ENCODE measurements around the gene NT5M.

NT5M gene

DNA sequence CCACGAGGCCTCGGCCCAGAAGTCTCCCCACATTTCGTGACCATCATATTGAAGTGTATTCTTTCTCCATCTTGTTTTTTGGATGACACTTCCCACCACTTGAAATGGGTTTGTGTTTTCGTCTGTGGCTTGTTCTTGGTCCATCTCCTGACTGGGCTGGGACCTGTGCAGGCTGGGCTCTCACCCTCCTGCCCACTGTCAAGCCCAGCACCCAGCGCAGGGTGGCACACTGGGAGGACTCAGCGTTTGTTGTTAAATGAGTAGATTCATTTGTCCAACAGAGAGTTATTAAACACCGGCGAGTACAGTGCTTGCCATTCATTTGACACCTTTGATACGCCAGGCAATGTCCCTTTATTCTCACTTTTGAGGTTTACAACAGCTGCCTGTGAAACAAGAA lies 22.6 kb downstream of the NT5M start (continued):
- TF ChIP-seq, protein P1, sequence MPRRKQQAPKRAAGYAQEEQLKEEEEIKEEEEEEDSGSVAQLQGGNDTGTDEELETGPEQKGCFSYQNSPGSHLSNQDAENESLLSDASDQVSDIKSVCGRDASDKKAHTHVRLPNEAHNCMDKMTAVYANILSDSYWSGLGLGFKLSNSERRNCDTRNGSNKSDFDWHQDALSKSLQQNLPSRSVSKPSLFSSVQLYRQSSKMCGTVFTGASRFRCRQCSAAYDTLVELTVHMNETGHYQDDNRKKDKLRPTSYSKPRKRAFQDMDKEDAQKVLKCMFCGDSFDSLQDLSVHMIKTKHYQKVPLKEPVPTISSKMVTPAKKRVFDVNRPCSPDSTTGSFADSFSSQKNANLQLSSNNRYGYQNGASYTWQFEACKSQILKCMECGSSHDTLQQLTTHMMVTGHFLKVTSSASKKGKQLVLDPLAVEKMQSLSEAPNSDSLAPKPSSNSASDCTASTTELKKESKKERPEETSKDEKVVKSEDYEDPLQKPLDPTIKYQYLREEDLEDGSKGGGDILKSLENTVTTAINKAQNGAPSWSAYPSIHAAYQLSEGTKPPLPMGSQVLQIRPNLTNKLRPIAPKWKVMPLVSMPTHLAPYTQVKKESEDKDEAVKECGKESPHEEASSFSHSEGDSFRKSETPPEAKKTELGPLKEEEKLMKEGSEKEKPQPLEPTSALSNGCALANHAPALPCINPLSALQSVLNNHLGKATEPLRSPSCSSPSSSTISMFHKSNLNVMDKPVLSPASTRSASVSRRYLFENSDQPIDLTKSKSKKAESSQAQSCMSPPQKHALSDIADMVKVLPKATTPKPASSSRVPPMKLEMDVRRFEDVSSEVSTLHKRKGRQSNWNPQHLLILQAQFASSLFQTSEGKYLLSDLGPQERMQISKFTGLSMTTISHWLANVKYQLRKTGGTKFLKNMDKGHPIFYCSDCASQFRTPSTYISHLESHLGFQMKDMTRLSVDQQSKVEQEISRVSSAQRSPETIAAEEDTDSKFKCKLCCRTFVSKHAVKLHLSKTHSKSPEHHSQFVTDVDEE (CRISPR knock-in tag; IDR thresholded peaks at IDR 0.05), result no peak
- TF ChIP-seq GLIS3 (CRISPR knock-in tag; IDR thresholded peaks at IDR 0.05) (no peak), ZFP3 (CRISPR knock-in tag; IDR thresholded peaks at IDR 0.05) (no peak), BACH2 (CRISPR knock-in tag; IDR thresholded peaks at IDR 0.05; ENCODE audit: borderline replicate concordance) (no peak), TCF4 (CRISPR knock-in tag; IDR thresholded peaks at IDR 0.05; ENCODE audit: borderline replicate concordance) (no peak)

DNA sequence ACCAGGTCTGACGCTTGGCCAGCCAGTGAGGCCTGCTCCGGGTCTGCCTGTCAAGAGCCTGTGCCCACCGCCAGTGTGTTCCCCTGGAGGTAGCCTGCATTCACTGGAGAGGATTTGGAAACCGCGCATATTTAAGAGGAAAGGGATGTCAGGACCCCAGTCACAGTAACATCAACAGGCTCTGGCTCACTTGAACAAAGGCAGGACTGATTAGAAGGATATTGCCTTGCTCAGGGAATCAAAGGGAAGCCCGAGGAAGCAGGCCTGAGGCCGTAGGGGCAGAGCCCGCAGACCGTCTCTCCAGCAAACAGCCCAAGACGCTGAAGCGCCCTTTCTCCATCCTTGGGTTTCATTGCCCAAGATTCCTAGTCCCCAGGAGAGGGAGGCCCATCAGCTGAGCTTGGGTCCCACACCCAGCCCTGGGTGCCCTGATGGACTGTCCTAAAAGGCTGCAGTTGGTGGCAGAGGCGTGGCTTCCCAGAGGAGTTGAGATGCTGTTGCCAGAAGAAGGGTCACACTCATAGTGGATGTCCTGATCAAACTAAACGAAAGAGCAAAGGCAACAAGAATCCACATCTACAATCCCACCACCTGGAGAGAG lies 23.2 kb downstream of the NT5M start:
- TF ChIP-seq ZFP3 (CRISPR knock-in tag; IDR thresholded peaks at IDR 0.05) (no peak), ZNF565 (CRISPR knock-in tag; conservative IDR thresholded peaks at IDR 0.05; ENCODE audit: low read depth) (no peak), CSDC2 (CRISPR knock-in tag; IDR thresholded peaks at IDR 0.05) (no peak), SNAI2 (CRISPR knock-in tag; IDR thresholded peaks at IDR 0.05) (no peak), ISL1 (CRISPR knock-in tag; IDR thresholded peaks at IDR 0.05) (no peak), PPARA (CRISPR knock-in tag; IDR thresholded peaks at IDR 0.05; ENCODE audit: borderline replicate concordance) (no peak), BACH2 (CRISPR knock-in tag; IDR thresholded peaks at IDR 0.05; ENCODE audit: borderline replicate concordance) (no peak), ARNTL (CRISPR knock-in tag; IDR thresholded peaks at IDR 0.05; ENCODE audit: borderline replicate concordance, low read depth) (no peak), ZFP30 (CRISPR knock-in tag; IDR thresholded peaks at IDR 0.05) (no peak), ESRRG (CRISPR knock-in tag; IDR thresholded peaks at IDR 0.05) (no peak), TCF4 (CRISPR knock-in tag; IDR thresholded peaks at IDR 0.05; ENCODE audit: borderline replicate concordance) (no peak)
- TF ChIP-seq, protein P2, sequence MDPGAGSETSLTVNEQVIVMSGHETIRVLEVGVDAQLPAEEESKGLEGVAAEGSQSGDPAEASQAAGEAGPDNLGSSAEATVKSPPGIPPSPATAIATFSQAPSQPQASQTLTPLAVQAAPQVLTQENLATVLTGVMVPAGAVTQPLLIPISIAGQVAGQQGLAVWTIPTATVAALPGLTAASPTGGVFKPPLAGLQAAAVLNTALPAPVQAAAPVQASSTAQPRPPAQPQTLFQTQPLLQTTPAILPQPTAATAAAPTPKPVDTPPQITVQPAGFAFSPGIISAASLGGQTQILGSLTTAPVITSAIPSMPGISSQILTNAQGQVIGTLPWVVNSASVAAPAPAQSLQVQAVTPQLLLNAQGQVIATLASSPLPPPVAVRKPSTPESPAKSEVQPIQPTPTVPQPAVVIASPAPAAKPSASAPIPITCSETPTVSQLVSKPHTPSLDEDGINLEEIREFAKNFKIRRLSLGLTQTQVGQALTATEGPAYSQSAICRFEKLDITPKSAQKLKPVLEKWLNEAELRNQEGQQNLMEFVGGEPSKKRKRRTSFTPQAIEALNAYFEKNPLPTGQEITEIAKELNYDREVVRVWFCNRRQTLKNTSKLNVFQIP (CRISPR knock-in tag; IDR thresholded peaks at IDR 0.05; ENCODE audit: borderline replicate concordance, low read depth), result no peak
- TF ChIP-seq, protein P3, sequence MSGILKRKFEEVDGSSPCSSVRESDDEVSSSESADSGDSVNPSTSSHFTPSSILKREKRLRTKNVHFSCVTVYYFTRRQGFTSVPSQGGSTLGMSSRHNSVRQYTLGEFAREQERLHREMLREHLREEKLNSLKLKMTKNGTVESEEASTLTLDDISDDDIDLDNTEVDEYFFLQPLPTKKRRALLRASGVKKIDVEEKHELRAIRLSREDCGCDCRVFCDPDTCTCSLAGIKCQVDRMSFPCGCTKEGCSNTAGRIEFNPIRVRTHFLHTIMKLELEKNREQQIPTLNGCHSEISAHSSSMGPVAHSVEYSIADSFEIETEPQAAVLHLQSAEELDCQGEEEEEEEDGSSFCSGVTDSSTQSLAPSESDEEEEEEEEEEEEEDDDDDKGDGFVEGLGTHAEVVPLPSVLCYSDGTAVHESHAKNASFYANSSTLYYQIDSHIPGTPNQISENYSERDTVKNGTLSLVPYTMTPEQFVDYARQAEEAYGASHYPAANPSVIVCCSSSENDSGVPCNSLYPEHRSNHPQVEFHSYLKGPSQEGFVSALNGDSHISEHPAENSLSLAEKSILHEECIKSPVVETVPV (CRISPR knock-in tag; IDR thresholded peaks at IDR 0.05), result no peak
- TF ChIP-seq, protein P4, sequence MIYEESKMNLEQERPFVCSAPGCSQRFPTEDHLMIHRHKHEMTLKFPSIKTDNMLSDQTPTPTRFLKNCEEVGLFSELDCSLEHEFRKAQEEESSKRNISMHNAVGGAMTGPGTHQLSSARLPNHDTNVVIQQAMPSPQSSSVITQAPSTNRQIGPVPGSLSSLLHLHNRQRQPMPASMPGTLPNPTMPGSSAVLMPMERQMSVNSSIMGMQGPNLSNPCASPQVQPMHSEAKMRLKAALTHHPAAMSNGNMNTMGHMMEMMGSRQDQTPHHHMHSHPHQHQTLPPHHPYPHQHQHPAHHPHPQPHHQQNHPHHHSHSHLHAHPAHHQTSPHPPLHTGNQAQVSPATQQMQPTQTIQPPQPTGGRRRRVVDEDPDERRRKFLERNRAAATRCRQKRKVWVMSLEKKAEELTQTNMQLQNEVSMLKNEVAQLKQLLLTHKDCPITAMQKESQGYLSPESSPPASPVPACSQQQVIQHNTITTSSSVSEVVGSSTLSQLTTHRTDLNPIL (CRISPR knock-in tag; IDR thresholded peaks at IDR 0.05; ENCODE audit: low read depth), result no peak
- ATAC-seq, result no peak

DNA sequence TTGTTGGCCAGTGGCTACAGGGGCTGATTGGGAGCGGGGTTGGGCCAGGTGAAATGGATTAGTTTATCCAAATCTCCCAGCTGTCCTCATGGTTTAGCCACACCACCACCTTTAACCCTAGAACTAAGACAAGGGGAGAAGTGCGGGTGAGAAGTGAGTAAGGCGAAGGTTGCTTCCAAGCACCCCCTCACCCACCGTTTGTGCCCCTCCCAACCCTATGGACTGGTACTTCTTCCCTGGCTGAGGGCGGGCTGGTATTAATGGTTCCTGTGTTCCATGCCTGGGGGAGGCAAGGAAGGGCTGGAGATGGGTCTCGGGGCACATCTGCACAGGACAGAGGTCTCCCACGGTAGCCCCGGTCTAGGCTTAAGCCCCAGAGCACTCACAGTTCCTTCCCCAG lies 25.1 kb downstream of the NT5M start:
- no peak for TF ChIP-seq OSR1 (CRISPR knock-in tag; IDR thresholded peaks at IDR 0.05)
- TF ChIP-seq ZC3H10 (CRISPR knock-in tag; IDR thresholded peaks at IDR 0.05), result no peak
- no peak for TF ChIP-seq SNAI2 (CRISPR knock-in tag; IDR thresholded peaks at IDR 0.05)
- no peak for TF ChIP-seq ZNF8 (CRISPR knock-in tag; IDR thresholded peaks at IDR 0.05)
- TF ChIP-seq ARNTL (CRISPR knock-in tag; IDR thresholded peaks at IDR 0.05; ENCODE audit: borderline replicate concordance, low read depth), result no peak
- TF ChIP-seq, protein P5, sequence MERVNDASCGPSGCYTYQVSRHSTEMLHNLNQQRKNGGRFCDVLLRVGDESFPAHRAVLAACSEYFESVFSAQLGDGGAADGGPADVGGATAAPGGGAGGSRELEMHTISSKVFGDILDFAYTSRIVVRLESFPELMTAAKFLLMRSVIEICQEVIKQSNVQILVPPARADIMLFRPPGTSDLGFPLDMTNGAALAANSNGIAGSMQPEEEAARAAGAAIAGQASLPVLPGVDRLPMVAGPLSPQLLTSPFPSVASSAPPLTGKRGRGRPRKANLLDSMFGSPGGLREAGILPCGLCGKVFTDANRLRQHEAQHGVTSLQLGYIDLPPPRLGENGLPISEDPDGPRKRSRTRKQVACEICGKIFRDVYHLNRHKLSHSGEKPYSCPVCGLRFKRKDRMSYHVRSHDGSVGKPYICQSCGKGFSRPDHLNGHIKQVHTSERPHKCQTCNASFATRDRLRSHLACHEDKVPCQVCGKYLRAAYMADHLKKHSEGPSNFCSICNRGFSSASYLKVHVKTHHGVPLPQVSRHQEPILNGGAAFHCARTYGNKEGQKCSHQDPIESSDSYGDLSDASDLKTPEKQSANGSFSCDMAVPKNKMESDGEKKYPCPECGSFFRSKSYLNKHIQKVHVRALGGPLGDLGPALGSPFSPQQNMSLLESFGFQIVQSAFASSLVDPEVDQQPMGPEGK (CRISPR knock-in tag; IDR thresholded peaks at IDR 0.05; ENCODE audit: borderline replicate concordance), result no peak
- no peak for TF ChIP-seq ISL1 (CRISPR knock-in tag; IDR thresholded peaks at IDR 0.05)
- TF ChIP-seq, protein P3 (CRISPR knock-in tag; IDR thresholded peaks at IDR 0.05), result no peak
- no peak for TF ChIP-seq ZNF565 (CRISPR knock-in tag; conservative IDR thresholded peaks at IDR 0.05; ENCODE audit: low read depth)
- ATAC-seq, result no peak

All from SK-N-SH treated with all-trans-retinoic acid at 6 μM for 48 hours (cell line).